ENCODE measurements around the gene GOT1.

Gene GOT1

DNA sequence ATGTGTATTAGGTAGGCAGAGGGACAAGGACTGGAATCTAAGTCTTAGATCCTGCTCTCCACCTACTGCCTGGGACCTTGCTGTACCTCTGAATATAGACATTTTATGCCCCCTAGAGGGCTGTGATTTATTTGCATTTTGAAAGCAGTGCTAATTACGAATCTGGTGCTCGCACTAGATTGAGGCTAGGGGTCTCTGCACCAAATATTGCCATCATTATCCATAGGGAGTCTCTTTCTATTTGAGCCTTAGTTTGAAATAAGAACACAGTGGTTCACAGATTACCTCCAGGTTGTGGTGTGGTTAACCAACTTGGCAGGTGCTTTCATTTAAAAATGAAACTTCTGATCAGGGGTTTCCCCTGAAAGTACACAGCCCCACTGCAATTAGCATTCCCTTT is 59.4 kb downstream of the GOT1 start:
- TF ChIP-seq, protein P1, sequence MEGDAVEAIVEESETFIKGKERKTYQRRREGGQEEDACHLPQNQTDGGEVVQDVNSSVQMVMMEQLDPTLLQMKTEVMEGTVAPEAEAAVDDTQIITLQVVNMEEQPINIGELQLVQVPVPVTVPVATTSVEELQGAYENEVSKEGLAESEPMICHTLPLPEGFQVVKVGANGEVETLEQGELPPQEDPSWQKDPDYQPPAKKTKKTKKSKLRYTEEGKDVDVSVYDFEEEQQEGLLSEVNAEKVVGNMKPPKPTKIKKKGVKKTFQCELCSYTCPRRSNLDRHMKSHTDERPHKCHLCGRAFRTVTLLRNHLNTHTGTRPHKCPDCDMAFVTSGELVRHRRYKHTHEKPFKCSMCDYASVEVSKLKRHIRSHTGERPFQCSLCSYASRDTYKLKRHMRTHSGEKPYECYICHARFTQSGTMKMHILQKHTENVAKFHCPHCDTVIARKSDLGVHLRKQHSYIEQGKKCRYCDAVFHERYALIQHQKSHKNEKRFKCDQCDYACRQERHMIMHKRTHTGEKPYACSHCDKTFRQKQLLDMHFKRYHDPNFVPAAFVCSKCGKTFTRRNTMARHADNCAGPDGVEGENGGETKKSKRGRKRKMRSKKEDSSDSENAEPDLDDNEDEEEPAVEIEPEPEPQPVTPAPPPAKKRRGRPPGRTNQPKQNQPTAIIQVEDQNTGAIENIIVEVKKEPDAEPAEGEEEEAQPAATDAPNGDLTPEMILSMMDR (IDR thresholded peaks at IDR 0.05), result peak in 1 of 2 experiments; percentile 12
- Histone ChIP-seq H3K36me3 (no peaks in the 10 kb centered on the region), H3K27me3 (peaks cover 0 to 3% of the 10 kb centered on the region in 2 donors), H3K4me1 (no peaks in the 10 kb centered on the region), H3K9me3 (no peaks in the 10 kb centered on the region), H3K4me3 (no peak overlapping the region), H3K27ac (no peak overlapping the region)
- DNase-seq, result no peak
- intact Hi-C loops (cut with DNase I; ENCODE audit: low total_unique reads), result no loop called here

DNA sequence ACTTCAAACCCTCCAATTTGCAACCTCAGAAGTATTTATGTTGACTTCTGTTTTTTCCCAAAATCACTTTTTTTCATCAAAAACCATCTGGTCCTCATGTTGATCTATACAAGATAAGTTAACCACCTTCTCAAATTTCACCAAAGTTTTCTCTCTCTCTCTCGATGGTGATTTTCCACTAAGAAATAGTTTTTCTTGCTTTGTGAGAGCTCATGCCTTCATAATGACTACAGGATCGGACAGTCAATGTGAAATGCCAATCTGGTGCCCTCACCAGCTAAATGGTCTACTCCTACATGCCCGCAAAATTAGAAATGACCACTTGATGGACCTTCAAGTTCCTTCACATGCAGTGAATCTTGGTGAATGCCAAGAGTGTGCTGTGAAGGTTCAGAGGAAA is 60.9 kb downstream of the GOT1 start:
- TF ChIP-seq, protein P1 (IDR thresholded peaks at IDR 0.05), result no peak
- Histone ChIP-seq H3K27me3 (peaks cover 0 to 3% of the 10 kb centered on the region in 2 donors), H3K4me3 (no peak overlapping the region), H3K27ac (no peak overlapping the region), H3K4me1 (no peaks in the 10 kb centered on the region), H3K9me3 (no peaks in the 10 kb centered on the region), H3K36me3 (no peaks in the 10 kb centered on the region)
- intact Hi-C loops (cut with DNase I; ENCODE audit: low total_unique reads), result no loop called here
- no peak for DNase-seq

DNA sequence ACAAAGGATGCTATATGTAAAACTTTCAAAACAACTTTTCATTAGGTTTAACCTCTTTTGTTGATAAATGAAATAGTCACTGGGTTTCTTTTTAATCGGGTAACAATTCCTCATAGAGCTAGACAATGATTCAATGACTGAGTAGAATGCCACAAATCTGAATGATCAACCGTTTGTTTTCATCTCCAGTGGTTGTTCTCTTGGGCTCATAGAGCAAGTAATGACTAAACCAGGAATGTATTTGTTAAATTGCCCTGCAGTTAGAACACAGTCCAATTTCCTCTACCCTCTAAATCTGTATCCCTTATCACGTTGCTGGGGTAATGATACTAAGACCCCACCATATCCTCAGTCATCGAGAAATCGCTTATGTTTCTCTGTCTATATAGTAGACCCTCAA is 61.3 kb downstream of the GOT1 start:
- TF ChIP-seq, protein P1 (IDR thresholded peaks at IDR 0.05), result no peak
- H3K9me3 ChIP-seq, result no peaks in the 10 kb centered on the region
- DNase-seq, result no peak
- no peaks in the 10 kb centered on the region for H3K4me1 ChIP-seq
- intact Hi-C loops (cut with DNase I; ENCODE audit: low total_unique reads), result no loop called here
- no peak overlapping the region for H3K4me3 ChIP-seq
- H3K27me3 ChIP-seq, result peaks cover 0 to 3% of the 10 kb centered on the region in 2 donors
- H3K27ac ChIP-seq, result no peak overlapping the region
- no peaks in the 10 kb centered on the region for H3K36me3 ChIP-seq

DNA sequence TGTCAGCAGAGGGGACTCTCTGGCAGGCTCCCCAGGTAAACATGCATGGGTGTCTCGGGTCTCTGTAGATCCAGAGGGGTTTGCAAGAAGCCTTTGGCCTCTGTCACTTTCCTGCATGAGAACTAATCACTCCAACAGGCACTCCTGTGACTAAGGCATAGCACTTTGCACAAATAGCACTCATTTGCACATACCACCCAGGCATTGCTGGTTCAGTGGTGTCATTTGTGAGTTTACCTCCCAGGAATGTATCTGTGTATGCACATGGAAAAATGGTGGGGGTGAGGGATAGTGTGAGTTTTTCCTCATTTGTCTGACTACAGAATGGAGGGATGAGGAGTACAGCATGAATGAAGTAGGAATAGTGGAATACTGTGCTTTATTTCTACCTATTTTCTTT is 61.8 kb downstream of the GOT1 start:
- intact Hi-C loops (cut with DNase I; ENCODE audit: low total_unique reads), result no loop called here
- TF ChIP-seq, protein P1 (IDR thresholded peaks at IDR 0.05), result no peak
- no peak overlapping the region for H3K27ac ChIP-seq

DNA sequence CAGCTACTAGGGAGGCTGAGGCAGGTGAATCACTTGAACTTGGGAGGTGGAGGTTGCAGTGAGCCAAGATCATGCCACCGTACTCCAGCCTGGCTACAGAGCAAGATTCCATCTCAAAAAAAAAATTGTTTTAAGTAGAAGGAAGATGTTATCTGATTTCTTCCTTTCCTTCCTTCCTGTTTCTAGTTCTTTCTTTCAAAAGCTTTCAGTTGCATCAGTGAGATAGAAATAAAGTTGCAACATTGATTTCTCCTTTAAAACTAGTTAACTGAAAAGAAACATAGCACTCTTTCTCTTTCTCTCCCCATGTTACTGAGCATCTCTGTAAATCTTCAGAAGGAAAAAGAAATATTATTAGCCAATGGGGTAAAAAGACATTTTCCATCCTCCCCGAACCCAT is 63.8 kb downstream of the GOT1 start:
- Histone ChIP-seq H3K4me3 (no peak overlapping the region), H3K27ac (no peak overlapping the region), H3K9me3 (no peaks in the 10 kb centered on the region), H3K27me3 (peaks cover 0 to 3% of the 10 kb centered on the region in 2 donors), H3K36me3 (no peaks in the 10 kb centered on the region), H3K4me1 (no peaks in the 10 kb centered on the region)
- TF ChIP-seq, protein P1 (IDR thresholded peaks at IDR 0.05), result no peak
- DNase-seq, result no peak
- intact Hi-C loops (cut with DNase I; ENCODE audit: low total_unique reads), result no loop called here

More for the DNA sequence above, 61.8 kb downstream of the GOT1 start:
- Histone ChIP-seq H3K4me1 (no peaks in the 10 kb centered on the region), H3K4me3 (no peak overlapping the region), H3K9me3 (no peaks in the 10 kb centered on the region), H3K36me3 (no peaks in the 10 kb centered on the region), H3K27me3 (peaks cover 0 to 3% of the 10 kb centered on the region in 2 donors)
- no peak for DNase-seq

DNA sequence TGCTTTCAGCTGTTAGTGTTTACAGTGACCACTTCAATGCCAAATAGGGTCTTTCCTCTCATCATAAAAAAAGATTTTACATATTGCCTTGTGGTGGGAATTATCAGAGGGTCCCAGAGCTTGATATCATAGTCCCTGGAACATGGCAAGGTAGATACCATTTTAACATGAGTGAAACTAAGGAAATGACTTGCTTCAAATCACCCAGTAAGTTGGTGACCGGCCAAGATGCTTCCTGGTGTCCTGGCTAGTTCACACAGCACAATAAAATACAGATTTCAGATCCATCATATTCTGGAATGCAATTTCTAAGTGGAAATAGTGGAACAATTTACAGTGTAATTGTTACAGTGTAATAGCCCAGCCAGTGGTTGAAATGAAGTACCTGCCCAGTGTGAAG is 64.7 kb downstream of the GOT1 start:
- Histone ChIP-seq H3K27ac (no peak overlapping the region), H3K9me3 (no peaks in the 10 kb centered on the region), H3K4me3 (no peak overlapping the region), H3K36me3 (no peaks in the 10 kb centered on the region), H3K27me3 (peaks cover 0 to 3% of the 10 kb centered on the region in 2 donors), H3K4me1 (no peaks in the 10 kb centered on the region)
- TF ChIP-seq, protein P1 (IDR thresholded peaks at IDR 0.05), result no peak
- no peak for DNase-seq
- intact Hi-C loops (cut with DNase I; ENCODE audit: low total_unique reads), result no loop called here
